WTC11 (cell line): ENCODE results near the gene CFAP74.

Source experiments
- CDX4 ChIP-seq: fragments of 250-450 bp; sonication (Bioruptor Pico); IDR thresholded peaks from 2 replicates; pipeline ENCODE4 v1.9.0; 2021; ENCODE audit warnings: moderate library complexity, mild to moderate bottlenecking, inconsistent platforms, borderline replicate concordance
- ESRRA ChIP-seq: sonication (generic); formaldehyde crosslinking; IDR thresholded peaks from 2 replicates; pipeline ENCODE4 v1.8.1; 2022; ENCODE audit warnings: mild to moderate bottlenecking, missing genetic modification reagents, borderline replicate concordance
- MAX ChIP-seq: sonication (generic); formaldehyde crosslinking; IDR thresholded peaks from 2 replicates; pipeline ENCODE4 v1.8.0; 2022; ENCODE audit warnings: mild to moderate bottlenecking, missing genetic modification reagents
- NFYB ChIP-seq: sonication (generic); formaldehyde crosslinking; conservative IDR thresholded peaks from 2 replicates; pipeline ENCODE4 v1.8.0; 2022; ENCODE audit warnings: low read depth, missing genetic modification reagents
- SP1 ChIP-seq: sonication (generic); formaldehyde crosslinking; conservative IDR thresholded peaks from 2 replicates; pipeline ENCODE4 v1.8.1; 2022; ENCODE audit warnings: missing genetic modification reagents
- TCF7 ChIP-seq: sonication (generic); formaldehyde crosslinking; IDR thresholded peaks from 2 replicates; pipeline ENCODE4 v1.8.0; 2022; ENCODE audit warnings: mild to moderate bottlenecking, low read depth, missing genetic modification reagents, moderate library complexity
- TF ChIP-seq, protein P1 (sequence below): sonication (generic); formaldehyde crosslinking; IDR thresholded peaks from 2 replicates; pipeline ENCODE4 v1.8.1; 2022; ENCODE audit warnings: mild to moderate bottlenecking, moderate library complexity, missing genetic modification reagents
- TF ChIP-seq, protein P2 (sequence below): fragments of 200-600 bp; IDR thresholded peaks from 2 replicates; pipeline ENCODE4 v1.8.0; 2022; ENCODE audit warnings: antibody characterized with exemption
- TF ChIP-seq, protein P3 (sequence below): sonication (generic); formaldehyde crosslinking; IDR thresholded peaks from 2 replicates; pipeline ENCODE4 v1.8.1; 2022; ENCODE audit warnings: low read depth, missing genetic modification reagents, borderline replicate concordance

GRCh38 chr1:1964811-1965210 lies 38.8 kb downstream of the CFAP74 start:
- TF ChIP-seq, protein P1, sequence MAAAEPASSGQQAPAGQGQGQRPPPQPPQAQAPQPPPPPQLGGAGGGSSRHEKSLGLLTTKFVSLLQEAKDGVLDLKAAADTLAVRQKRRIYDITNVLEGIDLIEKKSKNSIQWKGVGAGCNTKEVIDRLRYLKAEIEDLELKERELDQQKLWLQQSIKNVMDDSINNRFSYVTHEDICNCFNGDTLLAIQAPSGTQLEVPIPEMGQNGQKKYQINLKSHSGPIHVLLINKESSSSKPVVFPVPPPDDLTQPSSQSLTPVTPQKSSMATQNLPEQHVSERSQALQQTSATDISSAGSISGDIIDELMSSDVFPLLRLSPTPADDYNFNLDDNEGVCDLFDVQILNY (CRISPR knock-in tag): no peak
- TF ChIP-seq, protein P2, sequence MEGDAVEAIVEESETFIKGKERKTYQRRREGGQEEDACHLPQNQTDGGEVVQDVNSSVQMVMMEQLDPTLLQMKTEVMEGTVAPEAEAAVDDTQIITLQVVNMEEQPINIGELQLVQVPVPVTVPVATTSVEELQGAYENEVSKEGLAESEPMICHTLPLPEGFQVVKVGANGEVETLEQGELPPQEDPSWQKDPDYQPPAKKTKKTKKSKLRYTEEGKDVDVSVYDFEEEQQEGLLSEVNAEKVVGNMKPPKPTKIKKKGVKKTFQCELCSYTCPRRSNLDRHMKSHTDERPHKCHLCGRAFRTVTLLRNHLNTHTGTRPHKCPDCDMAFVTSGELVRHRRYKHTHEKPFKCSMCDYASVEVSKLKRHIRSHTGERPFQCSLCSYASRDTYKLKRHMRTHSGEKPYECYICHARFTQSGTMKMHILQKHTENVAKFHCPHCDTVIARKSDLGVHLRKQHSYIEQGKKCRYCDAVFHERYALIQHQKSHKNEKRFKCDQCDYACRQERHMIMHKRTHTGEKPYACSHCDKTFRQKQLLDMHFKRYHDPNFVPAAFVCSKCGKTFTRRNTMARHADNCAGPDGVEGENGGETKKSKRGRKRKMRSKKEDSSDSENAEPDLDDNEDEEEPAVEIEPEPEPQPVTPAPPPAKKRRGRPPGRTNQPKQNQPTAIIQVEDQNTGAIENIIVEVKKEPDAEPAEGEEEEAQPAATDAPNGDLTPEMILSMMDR: no peak
- no peak for TF ChIP-seq NFYB (CRISPR knock-in tag)
- TF ChIP-seq MAX (CRISPR knock-in tag): no peak
- TF ChIP-seq, protein P3, sequence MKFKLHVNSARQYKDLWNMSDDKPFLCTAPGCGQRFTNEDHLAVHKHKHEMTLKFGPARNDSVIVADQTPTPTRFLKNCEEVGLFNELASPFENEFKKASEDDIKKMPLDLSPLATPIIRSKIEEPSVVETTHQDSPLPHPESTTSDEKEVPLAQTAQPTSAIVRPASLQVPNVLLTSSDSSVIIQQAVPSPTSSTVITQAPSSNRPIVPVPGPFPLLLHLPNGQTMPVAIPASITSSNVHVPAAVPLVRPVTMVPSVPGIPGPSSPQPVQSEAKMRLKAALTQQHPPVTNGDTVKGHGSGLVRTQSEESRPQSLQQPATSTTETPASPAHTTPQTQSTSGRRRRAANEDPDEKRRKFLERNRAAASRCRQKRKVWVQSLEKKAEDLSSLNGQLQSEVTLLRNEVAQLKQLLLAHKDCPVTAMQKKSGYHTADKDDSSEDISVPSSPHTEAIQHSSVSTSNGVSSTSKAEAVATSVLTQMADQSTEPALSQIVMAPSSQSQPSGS (CRISPR knock-in tag): no peak
- TF ChIP-seq CDX4 (CRISPR knock-in tag): no peak
- TF ChIP-seq SP1 (CRISPR knock-in tag): no peak
- no peak for TF ChIP-seq ESRRA (CRISPR knock-in tag)
- TF ChIP-seq TCF7 (CRISPR knock-in tag): no peak
